Measurements from ENCODE around the gene ARID3A. TPM values are rescaled to one million over a fixed set of nuclear protein-coding genes. Genes with fewer than 3 reads are reported as not detected.

ARID3A gene
- total RNA-seq, 1 experiment from 2014 or later = 0.85 TPM

- no TSS peak for BruUV-seq (replicated peaks)
- no peak for DNase-seq
- CTCF ChIA-PET = no interaction called here
- intact Hi-C loops (cut with micrococcal nuclease; ENCODE audit: unreplicated experiment) = no loop called here
- no peak overlapping the region for H3K4me3 Mint-ChIP-seq (ENCODE audit: low read depth, unreplicated experiment)
- H3K4me1 Mint-ChIP-seq (ENCODE audit: low read depth, unreplicated experiment) = peaks cover 8% of the 10 kb centered on the region
- H3K27me3 Mint-ChIP-seq (ENCODE audit: unreplicated experiment) = peaks cover 53% of the 10 kb centered on the region
- no peak for TF ChIP-seq CTCF (IDR thresholded peaks at IDR 0.05; ENCODE audit: unreplicated experiment)
- H3K27ac Mint-ChIP-seq (ENCODE audit: unreplicated experiment) = no peak overlapping the region
- no peaks in the 10 kb centered on the region for H3K36me3 Mint-ChIP-seq (ENCODE audit: insufficient read depth, unreplicated experiment)
- no peaks in the 10 kb centered on the region for H3K9me3 Mint-ChIP-seq (ENCODE audit: low read depth, unreplicated experiment)
Observed at GRCh38 chr19:960020-960419, 34.2 kb downstream of the ARID3A start.

GRCh38 chr19:960601-960938 is 34.7 kb downstream of the ARID3A start:
- DNase-seq = no peak
- no TSS peak for BruUV-seq (replicated peaks)
- no peak overlapping the region for H3K4me3 Mint-ChIP-seq (ENCODE audit: low read depth, unreplicated experiment)
- no peak overlapping the region for H3K27ac Mint-ChIP-seq (ENCODE audit: unreplicated experiment)
- no peaks in the 10 kb centered on the region for H3K9me3 Mint-ChIP-seq (ENCODE audit: low read depth, unreplicated experiment)
- no peak for TF ChIP-seq CTCF (IDR thresholded peaks at IDR 0.05; ENCODE audit: unreplicated experiment)
- CTCF ChIA-PET = no interaction called here
- no peaks in the 10 kb centered on the region for H3K36me3 Mint-ChIP-seq (ENCODE audit: insufficient read depth, unreplicated experiment)
- peaks cover 8% of the 10 kb centered on the region for H3K4me1 Mint-ChIP-seq (ENCODE audit: low read depth, unreplicated experiment)
- intact Hi-C loops (cut with micrococcal nuclease; ENCODE audit: unreplicated experiment) = no loop called here
- H3K27me3 Mint-ChIP-seq (ENCODE audit: unreplicated experiment) = peaks cover 53% of the 10 kb centered on the region

- intact Hi-C loops (cut with micrococcal nuclease; ENCODE audit: unreplicated experiment) = no loop called here
- H3K36me3 Mint-ChIP-seq (ENCODE audit: insufficient read depth, unreplicated experiment) = no peaks in the 10 kb centered on the region
- peaks cover 8% of the 10 kb centered on the region for H3K4me1 Mint-ChIP-seq (ENCODE audit: low read depth, unreplicated experiment)
- no peaks in the 10 kb centered on the region for H3K9me3 Mint-ChIP-seq (ENCODE audit: low read depth, unreplicated experiment)
- DNase-seq = no peak
- CTCF ChIA-PET = interaction anchor here (0.7 kb wide), 4 partner anchors 22 to 172 kb away, joined by 3 to 8 read pairs (median 3); no protein-coding TSS in a partner anchor
- BruUV-seq (replicated peaks) = no TSS peak
- H3K4me3 Mint-ChIP-seq (ENCODE audit: low read depth, unreplicated experiment) = no peak overlapping the region
- peaks cover 53% of the 10 kb centered on the region for H3K27me3 Mint-ChIP-seq (ENCODE audit: unreplicated experiment)
- no peak overlapping the region for H3K27ac Mint-ChIP-seq (ENCODE audit: unreplicated experiment)
- TF ChIP-seq CTCF (IDR thresholded peaks at IDR 0.05; ENCODE audit: unreplicated experiment) = no peak
Observed at GRCh38 chr19:961866-962620, 36.2 kb downstream of the ARID3A start.

GRCh38 chr19:962683-963400 is 37.0 kb downstream of the ARID3A start:
- Mint-ChIP-seq H3K27me3 (ENCODE audit: unreplicated experiment) (peaks cover 53% of the 10 kb centered on the region), H3K27ac (ENCODE audit: unreplicated experiment) (no peak overlapping the region), H3K9me3 (ENCODE audit: low read depth, unreplicated experiment) (no peaks in the 10 kb centered on the region), H3K36me3 (ENCODE audit: insufficient read depth, unreplicated experiment) (no peaks in the 10 kb centered on the region), H3K4me1 (ENCODE audit: low read depth, unreplicated experiment) (peaks cover 8% of the 10 kb centered on the region), H3K4me3 (ENCODE audit: low read depth, unreplicated experiment) (no peak overlapping the region)
- DNase-seq = no peak
- intact Hi-C loops (cut with micrococcal nuclease; ENCODE audit: unreplicated experiment) = no loop called here
- no peak for TF ChIP-seq CTCF (IDR thresholded peaks at IDR 0.05; ENCODE audit: unreplicated experiment)
- CTCF ChIA-PET = no interaction called here
- no TSS peak for BruUV-seq (replicated peaks)

Data from Calu3 (cell line).